ENCODE results near the gene RPS6KC1.

RPS6KC1 gene

GRCh38 chr1:213256438-213257087 is 205.5 kb downstream of the RPS6KC1 start:
- H3K27me3 ChIP-seq (ENCODE audit: control insufficient read depth, low read length) = no peaks in the 10 kb centered on the region
- no peak for TF ChIP-seq CTCF (IDR thresholded peaks at IDR 0.05; ENCODE audit: low read depth, low read length, poor library complexity, severe bottlenecking)
- TF ChIP-seq EZH2phosphoT487 (IDR thresholded peaks at IDR 0.05; ENCODE audit: borderline replicate concordance, low read length) = no peak
- no peaks in the 10 kb centered on the region for H4K20me1 ChIP-seq (ENCODE audit: control insufficient read depth, insufficient read depth, low read depth, low read length)
- no peaks in the 10 kb centered on the region for H3F3A ChIP-seq (ENCODE audit: control insufficient read depth, insufficient read depth)
- no peaks in the 10 kb centered on the region for H3K36me3 ChIP-seq (ENCODE audit: control insufficient read depth, low read length)
- no peaks in the 10 kb centered on the region for H3K4me1 ChIP-seq (ENCODE audit: control insufficient read depth, low read length)
- no peaks in the 10 kb centered on the region for H3K9me2 ChIP-seq (replicated peaks; ENCODE audit: control insufficient read depth, low read length)
- H3K79me2 ChIP-seq (ENCODE audit: control insufficient read depth, low read length) = no peaks in the 10 kb centered on the region
- H3K27ac ChIP-seq (ENCODE audit: low read depth, low read length) = no peak overlapping the region
- no peak overlapping the region for H3K4me3 ChIP-seq (ENCODE audit: low read length)
- H3K9me3 ChIP-seq (ENCODE audit: control insufficient read depth, insufficient read depth, low read length) = no peaks in the 10 kb centered on the region
- no peak overlapping the region for H3K4me2 ChIP-seq (ENCODE audit: low read length)

- H3K9me2 ChIP-seq (replicated peaks; ENCODE audit: control insufficient read depth, low read length) = no peaks in the 10 kb centered on the region
- no peaks in the 10 kb centered on the region for H3F3A ChIP-seq (ENCODE audit: control insufficient read depth, insufficient read depth)
- H3K9me3 ChIP-seq (ENCODE audit: control insufficient read depth, insufficient read depth, low read length) = no peaks in the 10 kb centered on the region
- no peak overlapping the region for H3K27ac ChIP-seq (ENCODE audit: low read depth, low read length)
- H4K20me1 ChIP-seq (ENCODE audit: control insufficient read depth, insufficient read depth, low read depth, low read length) = no peaks in the 10 kb centered on the region
- no peak overlapping the region for H3K4me2 ChIP-seq (ENCODE audit: low read length)
- no peak for TF ChIP-seq EZH2phosphoT487 (IDR thresholded peaks at IDR 0.05; ENCODE audit: borderline replicate concordance, low read length)
- TF ChIP-seq CTCF (IDR thresholded peaks at IDR 0.05; ENCODE audit: low read depth, low read length, poor library complexity, severe bottlenecking) = no peak
- no peaks in the 10 kb centered on the region for H3K79me2 ChIP-seq (ENCODE audit: control insufficient read depth, low read length)
- no peaks in the 10 kb centered on the region for H3K36me3 ChIP-seq (ENCODE audit: control insufficient read depth, low read length)
- no peaks in the 10 kb centered on the region for H3K4me1 ChIP-seq (ENCODE audit: control insufficient read depth, low read length)
- no peaks in the 10 kb centered on the region for H3K27me3 ChIP-seq (ENCODE audit: control insufficient read depth, low read length)
- no peak overlapping the region for H3K4me3 ChIP-seq (ENCODE audit: low read length)
These were observed 209.5 kb downstream of the RPS6KC1 start for GRCh38 chr1:213260311-213261075.

GRCh38 chr1:213264531-213264930 is 213.5 kb downstream of the RPS6KC1 start:
- no peak overlapping the region for H3K4me3 ChIP-seq (ENCODE audit: low read length)
- no peaks in the 10 kb centered on the region for H3K4me1 ChIP-seq (ENCODE audit: control insufficient read depth, low read length)
- no peaks in the 10 kb centered on the region for H3F3A ChIP-seq (ENCODE audit: control insufficient read depth, insufficient read depth)
- no peaks in the 10 kb centered on the region for H3K36me3 ChIP-seq (ENCODE audit: control insufficient read depth, low read length)
- H3K4me2 ChIP-seq (ENCODE audit: low read length) = no peak overlapping the region
- no peaks in the 10 kb centered on the region for H3K9me2 ChIP-seq (replicated peaks; ENCODE audit: control insufficient read depth, low read length)
- no peaks in the 10 kb centered on the region for H3K79me2 ChIP-seq (ENCODE audit: control insufficient read depth, low read length)
- TF ChIP-seq CTCF (IDR thresholded peaks at IDR 0.05; ENCODE audit: low read depth, low read length, poor library complexity, severe bottlenecking) = no peak
- TF ChIP-seq EZH2phosphoT487 (IDR thresholded peaks at IDR 0.05; ENCODE audit: borderline replicate concordance, low read length) = no peak
- no peaks in the 10 kb centered on the region for H3K27me3 ChIP-seq (ENCODE audit: control insufficient read depth, low read length)
- H4K20me1 ChIP-seq (ENCODE audit: control insufficient read depth, insufficient read depth, low read depth, low read length) = no peaks in the 10 kb centered on the region
- H3K9me3 ChIP-seq (ENCODE audit: control insufficient read depth, insufficient read depth, low read length) = no peaks in the 10 kb centered on the region
- no peak overlapping the region for H3K27ac ChIP-seq (ENCODE audit: low read depth, low read length)

Measured in DOHH2 (cell line).